ENCODE results near the gene UBE2F. TPM values are rescaled to one million over a fixed set of nuclear protein-coding genes. Genes with fewer than 3 reads are reported as not detected.

UBE2F gene
- total and polyA plus RNA-seq, 9 donors, result 20.3 to 48.4 (median 23.8) TPM

DNA sequence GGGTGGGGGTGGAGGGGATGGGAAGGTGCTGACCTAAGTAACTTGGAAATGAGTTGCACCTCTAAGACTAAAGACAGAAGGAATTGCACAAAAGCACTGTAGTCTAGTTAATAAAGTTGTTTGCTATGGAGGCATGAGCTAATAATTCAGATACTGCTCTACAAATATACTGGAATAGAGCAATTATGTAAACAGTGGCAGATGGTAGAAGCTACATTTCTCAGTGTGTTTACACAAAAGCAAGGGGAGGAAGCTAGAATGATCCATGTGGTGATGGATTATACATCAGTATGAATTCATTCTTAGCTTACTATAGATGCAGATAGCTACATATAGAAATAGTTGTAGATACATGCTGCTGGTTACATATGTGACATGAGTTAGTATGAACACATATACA is 27.6 kb upstream of the UBE2F start:
- no peak for TF ChIP-seq EP300 (IDR thresholded peaks at IDR 0.05)
- no peak for TF ChIP-seq POLR2A (IDR thresholded peaks at IDR 0.05)
- TF ChIP-seq CTCF (IDR thresholded peaks at IDR 0.05), result no peak
- Histone ChIP-seq H3K27ac (no peak overlapping the region), H3K9me3 (no peaks in the 10 kb centered on the region), H3K4me1 (ENCODE audit: insufficient read depth) (peaks cover 3% of the 10 kb centered on the region), H3K27me3 (no peaks in the 10 kb centered on the region), H3K36me3 (no peaks in the 10 kb centered on the region), H3K4me3 (no peak overlapping the region)
- DNase-seq, result no peak
- intact Hi-C loops (cut with DNase I), result no loop called here

- Histone ChIP-seq H3K36me3 (no peaks in the 10 kb centered on the region), H3K27me3 (no peaks in the 10 kb centered on the region), H3K4me1 (ENCODE audit: insufficient read depth) (peaks cover 3% of the 10 kb centered on the region), H3K27ac (no peak overlapping the region), H3K4me3 (no peak overlapping the region), H3K9me3 (no peaks in the 10 kb centered on the region)
- DNase-seq, result no peak
- intact Hi-C loops (cut with DNase I), result loop anchor here in 1 of 4 donors (10.0 kb wide), 1 partner anchor 176 kb away; no protein-coding TSS in a partner anchor
- TF ChIP-seq POLR2A (IDR thresholded peaks at IDR 0.05) (no peak), EP300 (IDR thresholded peaks at IDR 0.05) (no peak), CTCF (IDR thresholded peaks at IDR 0.05) (no peak)
Measured at GRCh38 chr2:237940828-237941227, 26.0 kb upstream of the UBE2F start.

- TF ChIP-seq EP300 (IDR thresholded peaks at IDR 0.05), result no peak
- TF ChIP-seq POLR2A (IDR thresholded peaks at IDR 0.05), result no peak
- no peak for TF ChIP-seq CTCF (IDR thresholded peaks at IDR 0.05)
- WGBS, 3 donors, result 34 to 42% (median 40%) methylated on average over 2 of the region's 2 CpGs
- Histone ChIP-seq H3K27ac (no peak overlapping the region), H3K4me1 (ENCODE audit: insufficient read depth) (peaks cover 3% of the 10 kb centered on the region), H3K27me3 (no peaks in the 10 kb centered on the region), H3K4me3 (no peak overlapping the region), H3K36me3 (no peaks in the 10 kb centered on the region), H3K9me3 (no peaks in the 10 kb centered on the region)
- DNase-seq, result no peak
- intact Hi-C loops (cut with DNase I), result loop anchor here in 1 of 4 donors (10.0 kb wide), 1 partner anchor 176 kb away; no protein-coding TSS in a partner anchor
Measured at GRCh38 chr2:237941239-237941638, 25.6 kb upstream of the UBE2F start.

DNA sequence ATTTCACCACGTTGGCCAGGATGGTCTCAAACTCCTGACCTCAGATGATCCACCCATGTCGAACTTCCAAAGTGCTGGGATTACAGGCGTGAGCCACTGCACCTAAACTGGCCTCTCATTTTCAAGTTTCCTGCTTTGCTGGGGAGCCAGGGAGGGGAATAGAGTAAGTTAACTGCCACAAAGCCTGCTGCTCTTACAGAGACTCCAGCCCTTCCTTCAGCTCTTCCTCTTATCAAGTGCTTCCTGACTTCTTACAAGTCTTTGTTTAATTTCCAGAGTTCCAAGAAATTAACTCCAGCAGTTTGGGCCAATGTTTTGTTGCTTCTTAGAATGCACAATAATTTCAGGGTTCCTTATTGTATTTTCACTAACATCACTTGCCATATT is 24.3 kb upstream of the UBE2F start:
- Histone ChIP-seq H3K9me3 (no peaks in the 10 kb centered on the region), H3K27me3 (no peaks in the 10 kb centered on the region), H3K27ac (no peak overlapping the region), H3K4me1 (ENCODE audit: insufficient read depth) (peaks cover 3% of the 10 kb centered on the region), H3K4me3 (no peak overlapping the region), H3K36me3 (no peaks in the 10 kb centered on the region)
- no peak for DNase-seq
- TF ChIP-seq CTCF (IDR thresholded peaks at IDR 0.05) (no peak), EP300 (IDR thresholded peaks at IDR 0.05) (no peak), POLR2A (IDR thresholded peaks at IDR 0.05) (no peak)
- 45 to 65% (median 59%) methylated on average over 3 of the region's 3 CpGs for WGBS, 3 donors
- intact Hi-C loops (cut with DNase I), result loop anchor here in 1 of 4 donors (10.0 kb wide), 1 partner anchor 178 kb away; no protein-coding TSS in a partner anchor

All from ovary (tissue), 9 donors.